HepG2 (cell line): ENCODE data around the gene FCAR. TPM values are rescaled to one million over a fixed set of nuclear protein-coding genes. Genes with fewer than 3 reads are reported as not detected.
A peak's percentile ranks its signal among the peaks of the same experiment; 100 is the strongest.

Experiments
- ATAC-seq: fragments of 200-7000 bp; cut with Tn5 transposase; 3 replicates; pipeline ENCODE4 v1.9.1; 2020; ENCODE audit warnings: mild to moderate bottlenecking, moderate library complexity
- BruUV-seq: library from RNA; stranded (reverse); fragments of 400-500 nt; replicated peaks from 2 replicates; lab custom pipeline; 2021; lab: Mats Ljungman, UMichigan
- CTCF ChIA-PET: fragments of 300-600 bp; formaldehyde crosslinking; extraction: SDS; loops from one replicate; lab custom pipeline; 2021; ENCODE audit warnings: low total read pairs, inconsistent platforms, low intra/inter-chr PET ratio; lab: Yijun Ruan, JAX
- POLR2A ChIA-PET: fragments of 350-600 bp; sonication (Branson Sonifier 250); formaldehyde crosslinking; loops from one replicate; lab custom pipeline; 2020; ENCODE audit warnings: antibody characterized with exemption, inconsistent platforms; lab: Yijun Ruan, JAX
- DNase-seq: peaks from one replicate; pipeline ENCODE4 v3.0.0-alpha.2; 2015; ENCODE audit warnings: low spot score
- FAIRE-seq: peaks from 3 replicates; lab custom pipeline; 2011; peaks lifted over from hg19 to GRCh38; lab: Jason Lieb, UNC
- H2AFZ ChIP-seq: one replicate; pipeline ENCODE4 v1.6.1; 2011; ENCODE audit warnings: low read length, inconsistent platforms
- H3K27ac ChIP-seq: fragments of 300-600 bp; 3 replicates; pipeline ENCODE4 v1.8.0; 2011; ENCODE audit warnings: mixed run types, mild to moderate bottlenecking, mixed read lengths, low read length, inconsistent platforms; ENCODE audit not compliant: insufficient read depth; ENCODE audit errors: extremely low read length
- H3K27me3 ChIP-seq, 2 experiments: fragments of 200-600 bp in 1 of 2; 2 replicates in 1 of 2; 3 replicates in 1 of 2; pipeline versions ENCODE4 v1.6.0 to v1.8.0; 2011; ENCODE audit warnings: low read length in 2 of 2, mild to moderate bottlenecking in 2 of 2, moderate library complexity in 2 of 2, inconsistent platforms in 1 of 2; ENCODE audit not compliant: insufficient read depth in 2 of 2, control insufficient read depth in 1 of 2
- H3K36me3 ChIP-seq, 2 experiments: fragments of 200-600 bp in 1 of 2; replicated peaks in 1 of 2; 2 replicates in 1 of 2; 3 replicates in 1 of 2; pipeline versions ENCODE4 v1.5.1 to v1.8.0; 2011; ENCODE audit warnings: low read length in 2 of 2, inconsistent platforms in 1 of 2; ENCODE audit not compliant: insufficient read depth in 2 of 2, control insufficient read depth in 1 of 2
- H3K4me1 ChIP-seq: 2 replicates; pipeline ENCODE4 v1.5.1; 2012; ENCODE audit warnings: low read length, inconsistent platforms; ENCODE audit not compliant: insufficient read depth
- H3K4me2 ChIP-seq: 2 replicates; pipeline ENCODE4 v1.6.0; 2011; ENCODE audit warnings: low read depth, low read length, inconsistent platforms
- H3K4me3 ChIP-seq, 3 experiments: fragments of 200-600 bp in 1 of 3; sonication (generic), shearing (Covaris generic) in 1 of 3; replicated peaks in 1 of 3; 2 replicates each; pipeline ENCODE4 v1.5.1; 2011 to 2016; ENCODE audit warnings: low read length in 3 of 3, inconsistent platforms in 2 of 3, low read depth in 2 of 3, mild to moderate bottlenecking in 2 of 3, control low read depth in 1 of 3, mixed read lengths in 1 of 3; ENCODE audit not compliant: insufficient read depth in 1 of 3
- H3K79me2 ChIP-seq: one replicate; pipeline ENCODE4 v1.6.1; 2011; ENCODE audit warnings: low read length, inconsistent platforms; ENCODE audit not compliant: insufficient read depth
- H3K9ac ChIP-seq: 2 replicates; pipeline ENCODE4 v1.6.0; 2011; ENCODE audit warnings: mild to moderate bottlenecking, low read depth, low read length, inconsistent platforms; ENCODE audit not compliant: insufficient read depth
- H3K9me3 ChIP-seq: 2 replicates; pipeline ENCODE4 v1.5.1; 2012; ENCODE audit warnings: mild to moderate bottlenecking, low read length
- H4K20me1 ChIP-seq: 2 replicates; pipeline ENCODE4 v1.6.0; 2011; ENCODE audit warnings: inconsistent platforms, mild to moderate bottlenecking, low read length, moderate library complexity; ENCODE audit not compliant: insufficient read depth
- ATF4 ChIP-seq, 2 experiments: fragments of 450-650 bp in 1 of 2; sonication (generic) in 1 of 2; formaldehyde crosslinking; IDR thresholded peaks; 2 replicates each; pipeline versions ENCODE4 v1.5.0 to v1.8.0; 2020 to 2022; ENCODE audit warnings: mild to moderate bottlenecking in 1 of 2, missing genetic modification reagents in 1 of 2
- CHD2 ChIP-seq: IDR thresholded peaks from 2 replicates; pipeline ENCODE4 v1.6.1; 2011; ENCODE audit warnings: low read depth, low read length, improper control_type of control experiment
- GPN1 ChIP-seq: sonication (generic); formaldehyde crosslinking; IDR thresholded peaks from 2 replicates; pipeline ENCODE4 v1.5.1; 2020; ENCODE audit warnings: missing genetic modification reagents, borderline replicate concordance
- IKZF5 ChIP-seq: IDR thresholded peaks from 2 replicates; pipeline ENCODE4 v1.6.1; 2018; ENCODE audit warnings: missing genetic modification reagents, mild to moderate bottlenecking, missing compliant biosample characterization
- IRF1 ChIP-seq: sonication (generic); formaldehyde crosslinking; IDR thresholded peaks from 2 replicates; pipeline ENCODE4 v1.4.0; 2020; ENCODE audit warnings: low read depth, mild to moderate bottlenecking, missing genetic modification reagents
- MLX ChIP-seq: IDR thresholded peaks from 2 replicates; pipeline ENCODE4 v1.6.1; 2016
- MZF1 ChIP-seq: sonication (generic); formaldehyde crosslinking; IDR thresholded peaks from 2 replicates; pipeline ENCODE4 v1.8.1; 2023; ENCODE audit warnings: mild to moderate bottlenecking, missing genetic modification reagents, borderline replicate concordance
- NFKBIZ ChIP-seq: IDR thresholded peaks from 2 replicates; pipeline ENCODE4 v1.6.1; 2018; ENCODE audit warnings: missing genetic modification reagents, missing compliant biosample characterization
- ZNF317 ChIP-seq: sonication (generic); formaldehyde crosslinking; IDR thresholded peaks from 2 replicates; pipeline ENCODE4 v1.5.0; 2020; ENCODE audit warnings: mild to moderate bottlenecking, missing genetic modification reagents
- ZZZ3 ChIP-seq: sonication (generic); formaldehyde crosslinking; IDR thresholded peaks from 2 replicates; pipeline ENCODE4 v1.4.0; 2020; ENCODE audit warnings: missing genetic modification reagents, mild to moderate bottlenecking, borderline replicate concordance
- WGBS: methylation state at CpG from one replicate; pipeline ENCODE4 v1.1.6; 2017; ENCODE audit warnings: low lambda C conversion rate; 5-methylcytosine and 5-hydroxymethylcytosine counted together
- in situ Hi-C: cut with HindIII; loops from 2 replicates; pipeline ENCODE4 v1.10.0; 2017; ENCODE audit warnings: low pct_unique_long_range_greater_than_20kb; ENCODE audit not compliant: extremely low pct_ligation_motif_present
- intact Hi-C: fragments of 100-400 bp; cut with micrococcal nuclease; formaldehyde crosslinking; loops from one replicate; pipeline ENCODE4 v1.10.0; 2022; ENCODE audit not compliant: unreplicated experiment
- polyA plus RNA-seq, 8 experiments: library from polyadenylated mRNA; depleted of rRNA in 3 of 8; stranded (reverse) in 7 of 8; unstranded in 1 of 8; fragments of >200 nt; fragmentation: Illumina TruSeq in 4 of 8; extraction: Trizol in 4 of 8; gene quantifications; 2 replicates each; pipeline versions ENCODE4 v1.2.1 to v1.2.3, GENCODE V29; 2011 to 2016; ENCODE audit warnings: low read depth in 4 of 8, missing spikeins in 1 of 8, mixed read lengths in 1 of 8; ENCODE audit not compliant: insufficient read depth in 1 of 8
- total RNA-seq, 5 experiments: library from RNA; depleted of rRNA; stranded (reverse); fragments of >200 nt; fragmentation: Illumina TruSeq; extraction: Trizol; gene quantifications; 2 replicates each; pipeline ENCODE4 v1.2.3, GENCODE V29; 2016; ENCODE audit warnings: low read depth in 1 of 5

The FCAR gene
- total and polyA plus RNA-seq, 2 of the 13 experiments (the other 11 are each of a cell fraction or from before 2014, with no cell fraction given) = not detected

- peaks cover 22% of the 10 kb centered on the region for H3K9me3 ChIP-seq
- no peak for DNase-seq
- H3K27me3 ChIP-seq = peaks cover 0 to 1% of the 10 kb centered on the region in 2 experiments; a peak in 2 of 5 replicates
- intact Hi-C loops = no loop called here
- no peak overlapping the region for H3K4me2 ChIP-seq
- peak; percentile 99 for TF ChIP-seq ZNF317 (CRISPR knock-in tag)
- TF ChIP-seq GPN1 (CRISPR knock-in tag) = no peak
- TF ChIP-seq MLX (CRISPR knock-in tag) = no peak
- TF ChIP-seq, all 625 proteins: peak for 1
- no peaks in the 10 kb centered on the region for H3K79me2 ChIP-seq
- no peak overlapping the region for H3K9ac ChIP-seq
- no peak overlapping the region for H2AFZ ChIP-seq
- H4K20me1 ChIP-seq = no peaks in the 10 kb centered on the region
- 6% methylated on average over 2 of the region's 2 CpGs for WGBS
- FAIRE-seq (no peak), ATAC-seq (no peak)
- BruUV-seq = no TSS peak
- no peaks in the 10 kb centered on the region for H3K4me1 ChIP-seq
- H3K4me3 ChIP-seq = no peak overlapping the region
- in situ Hi-C loops = no loop called here
- POLR2A ChIA-PET = no interaction called here
- H3K36me3 ChIP-seq = no peaks in the 10 kb centered on the region
- CTCF ChIA-PET = no interaction called here
- H3K27ac ChIP-seq = no peak overlapping the region
Measured at GRCh38 chr19:54928299-54928698, 54.3 kb downstream of the FCAR start.

GRCh38 chr19:54937926-54938325 is 63.9 kb downstream of the FCAR start:
- FAIRE-seq = no peak

More at GRCh38 chr19:54937926-54938325, 63.9 kb downstream of the FCAR start:
- H3K9me3 ChIP-seq = no peaks in the 10 kb centered on the region
- ChIA-PET POLR2A (no interaction called here), CTCF (no interaction called here)
- TF ChIP-seq NFKBIZ (no peak), IKZF5 (CRISPR knock-in tag) (no peak), ZZZ3 (CRISPR knock-in tag) (no peak), IRF1 (no peak), MZF1 (no peak), CHD2 (no peak), ATF4 (CRISPR knock-in tag; IDR thresholded peaks at IDR 0.05) (no peak)
- WGBS = 4% methylated on average over 7 of the region's 9 CpGs
- H3K4me3 ChIP-seq = no peak overlapping the region
- H3K9ac ChIP-seq = no peak overlapping the region
- H3K79me2 ChIP-seq = no peaks in the 10 kb centered on the region
- no peaks in the 10 kb centered on the region for H4K20me1 ChIP-seq
- peaks cover 5 to 18% of the 10 kb centered on the region in 2 experiments; a peak in 4 of 5 replicates for H3K27me3 ChIP-seq
- H2AFZ ChIP-seq = no peak overlapping the region
- no peak for ATAC-seq
- no peaks in the 10 kb centered on the region for H3K36me3 ChIP-seq
- H3K4me1 ChIP-seq = no peaks in the 10 kb centered on the region
- intact Hi-C loops = no loop called here
- no peak overlapping the region for H3K4me2 ChIP-seq
- in situ Hi-C loops = no loop called here
- no TSS peak for BruUV-seq
- no peak for DNase-seq
- no peak overlapping the region for H3K27ac ChIP-seq
